RWPE2 (cell line): ENCODE results near the gene TBCC.

Source experiments
- ATAC-seq: fragments of 200-7000 bp; cut with Tn5 transposase; 3 replicates; pipeline ENCODE4 v1.9.1; 2021; ENCODE audit warnings: low read depth
- DNase-seq: peaks from one replicate; pipeline ENCODE4 v3.0.0-alpha.2; 2020; ENCODE audit warnings: low spot score
- H3K27ac ChIP-seq: fragments of 450-650 bp; 2 replicates; pipeline ENCODE4 v1.5.1; 2017; ENCODE audit warnings: mild to moderate bottlenecking; ENCODE audit not compliant: poor library complexity, severe bottlenecking
- H3K27me3 ChIP-seq: fragments of 250-450 bp; sonication (Bioruptor Pico); 2 replicates; pipeline ENCODE4 v1.5.1; 2021; ENCODE audit warnings: mild to moderate bottlenecking, moderate library complexity; ENCODE audit not compliant: insufficient read depth, poor library complexity, severe bottlenecking
- H3K36me3 ChIP-seq: fragments of 250-450 bp; sonication (Bioruptor Pico); 2 replicates; pipeline ENCODE4 v1.5.1; 2020; ENCODE audit warnings: low read depth, mild to moderate bottlenecking, moderate library complexity
- H3K4me1 ChIP-seq: fragments of 250-450 bp; sonication (Bioruptor Pico); 2 replicates; pipeline ENCODE4 v1.5.1; 2021; ENCODE audit warnings: mild to moderate bottlenecking, moderate library complexity; ENCODE audit not compliant: insufficient read depth, poor library complexity, severe bottlenecking
- H3K4me3 ChIP-seq: fragments of 250-450 bp; sonication (Bioruptor Pico); 2 replicates; pipeline ENCODE4 v1.5.1; 2021; ENCODE audit warnings: mild to moderate bottlenecking, moderate library complexity; ENCODE audit not compliant: severe bottlenecking
- H3K9me3 ChIP-seq: fragments of 250-450 bp; sonication (Bioruptor Pico); 2 replicates; pipeline ENCODE4 v1.5.1; 2021; ENCODE audit warnings: mild to moderate bottlenecking, moderate library complexity; ENCODE audit not compliant: severe bottlenecking
- CTCF ChIP-seq: fragments of 450-650 bp; IDR thresholded peaks from one replicate; pipeline ENCODE4 v1.5.1; 2017; ENCODE audit warnings: mild to moderate bottlenecking, moderate library complexity; ENCODE audit not compliant: poor library complexity, severe bottlenecking

Gene TBCC

DNA sequence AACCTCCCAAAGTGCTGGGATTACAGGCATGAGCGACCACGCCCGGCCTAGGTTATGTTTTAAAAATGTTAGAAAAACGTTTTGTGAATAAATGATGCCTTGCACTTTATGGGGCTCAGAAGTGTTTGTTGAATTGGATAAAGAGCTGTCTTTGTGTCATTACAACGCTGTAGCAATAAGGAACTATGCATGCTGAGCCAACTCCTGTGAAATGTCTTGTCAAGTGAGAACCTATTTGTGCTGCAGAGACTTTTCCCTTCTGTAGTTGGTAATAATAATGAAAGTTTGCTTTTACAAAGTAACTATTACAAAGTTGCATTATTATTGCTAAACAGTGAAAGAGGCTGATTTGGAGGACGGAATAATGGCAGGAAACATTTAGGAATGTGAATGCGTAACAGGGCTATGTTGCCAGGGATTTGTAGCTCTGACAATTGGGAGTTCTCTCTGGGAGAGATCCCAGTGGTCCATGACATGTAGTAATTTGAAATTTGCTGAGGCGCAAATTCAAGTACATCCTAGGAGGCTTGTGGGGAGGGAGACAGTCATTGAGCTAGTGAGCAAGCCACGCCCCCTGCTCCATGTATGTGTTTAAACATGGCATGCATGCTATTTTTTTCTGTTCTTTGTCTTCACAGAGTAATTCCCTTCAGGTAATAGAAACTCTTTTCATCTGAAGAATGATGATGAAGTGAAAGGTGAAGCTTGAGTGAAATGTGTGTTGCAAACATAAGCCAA is 19.2 kb upstream of the TBCC start:
- Histone ChIP-seq H3K36me3 (no peaks in the 10 kb centered on the region), H3K9me3 (no peaks in the 10 kb centered on the region), H3K27me3 (no peaks in the 10 kb centered on the region), H3K4me3 (no peak overlapping the region), H3K27ac (peak overlapping the region; percentile 51), H3K4me1 (peaks cover 13% of the 10 kb centered on the region)
- TF ChIP-seq CTCF, result no peak
- ATAC-seq, result no peak
- no peak for DNase-seq

DNA sequence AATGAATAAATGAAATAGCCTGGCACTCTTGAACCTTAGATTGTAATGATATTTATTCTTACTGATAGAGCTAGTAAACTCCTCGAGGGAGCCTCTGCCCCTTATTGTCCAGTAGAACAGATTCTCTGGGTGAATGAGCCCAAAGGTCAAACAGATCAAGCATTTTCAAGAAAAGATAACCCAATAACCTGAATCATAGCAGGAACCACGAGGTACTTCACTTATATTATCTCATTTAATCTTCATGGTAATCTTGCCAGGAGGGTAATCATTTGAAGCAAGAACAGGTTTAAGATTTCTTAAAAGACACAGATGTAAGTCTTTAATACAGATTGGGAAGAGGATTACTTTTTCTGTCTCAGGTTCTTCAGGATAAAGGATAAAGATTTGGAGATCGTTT is 17.0 kb upstream of the TBCC start:
- Histone ChIP-seq H3K27me3 (no peaks in the 10 kb centered on the region), H3K36me3 (no peaks in the 10 kb centered on the region), H3K4me1 (peaks cover 13% of the 10 kb centered on the region), H3K4me3 (no peak overlapping the region), H3K9me3 (no peaks in the 10 kb centered on the region), H3K27ac (no peak overlapping the region)
- DNase-seq (no peak), ATAC-seq (no peak)
- TF ChIP-seq CTCF, result no peak

DNA sequence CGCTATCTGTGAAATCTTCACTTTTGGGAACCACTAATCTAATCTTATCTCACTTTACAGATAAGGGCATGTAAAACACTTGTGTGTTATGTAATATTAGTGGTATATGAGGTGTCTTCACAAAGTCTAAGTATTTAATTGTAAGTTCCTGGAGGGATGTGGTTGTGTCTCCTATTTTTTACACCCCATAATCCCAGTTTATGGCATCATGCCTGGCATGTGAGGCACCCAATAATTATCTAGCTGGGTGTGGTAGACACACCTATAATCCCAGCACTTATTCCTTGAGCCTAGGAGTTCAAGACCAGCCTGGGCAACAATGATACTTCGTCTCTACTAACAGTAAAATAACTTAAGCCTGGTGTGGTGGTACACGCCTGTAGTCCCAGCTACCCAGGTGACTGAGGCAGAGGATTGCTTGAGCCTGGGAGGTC is 16.5 kb upstream of the TBCC start:
- Histone ChIP-seq H3K36me3 (no peaks in the 10 kb centered on the region), H3K4me1 (peaks cover 13% of the 10 kb centered on the region), H3K4me3 (no peak overlapping the region), H3K9me3 (no peaks in the 10 kb centered on the region), H3K27ac (no peak overlapping the region), H3K27me3 (no peaks in the 10 kb centered on the region)
- TF ChIP-seq CTCF, result no peak
- no peak for DNase-seq
- no peak for ATAC-seq

- no peak for DNase-seq
- H3K27ac ChIP-seq, result no peak overlapping the region
- H3K4me1 ChIP-seq, result peaks cover 11% of the 10 kb centered on the region
- no peaks in the 10 kb centered on the region for H3K36me3 ChIP-seq
- TF ChIP-seq CTCF, result no peak
- no peak for ATAC-seq
- no peaks in the 10 kb centered on the region for H3K9me3 ChIP-seq
- no peaks in the 10 kb centered on the region for H3K27me3 ChIP-seq
- no peak overlapping the region for H3K4me3 ChIP-seq
Observed at GRCh38 chr6:42761287-42762067, 15.6 kb upstream of the TBCC start.
